RPMI7951 (cell line): ENCODE data around the gene PLA2G4A. TPM values are rescaled to one million over a fixed set of nuclear protein-coding genes. Genes with fewer than 3 reads are reported as not detected.

ENCODE experiments used
- DNase-seq: peaks from one replicate; pipeline ENCODE4 v3.0.0-alpha.2; 2012; ENCODE audit warnings: low read depth
- total RNA-seq: library from RNA; depleted of rRNA; stranded (reverse); fragments of >200 nt; shearing (Covaris generic); gene quantifications from 2 replicates; pipeline ENCODE4 v1.2.3, GENCODE V29; 2014; rRNA removed

PLA2G4A gene
- total RNA-seq: 5.6 and 6.7 TPM in 2 replicates

GRCh38 chr1:186828611-186829454 is at the start of gene PLA2G4A:
Gene PLA2G4A (plus strand): TSS chr1:186828949. CDS start chr1:186854355, 25,406 bp downstream.
- DNase-seq: peak; percentile 63

- DNase-seq: peak; percentile 23
Measured at GRCh38 chr1:186780076-186780475, 48.7 kb upstream of the PLA2G4A start.

- DNase-seq: no peak
Measured at GRCh38 chr1:186781730-186782129, 47.0 kb upstream of the PLA2G4A start.

- DNase-seq: no peak
Measured at GRCh38 chr1:186782791-186783190, 46.0 kb upstream of the PLA2G4A start.

- DNase-seq: no peak
Measured at GRCh38 chr1:186783193-186783592, 45.6 kb upstream of the PLA2G4A start.

- DNase-seq: no peak
Measured at GRCh38 chr1:186785503-186785902, 43.2 kb upstream of the PLA2G4A start.

GRCh38 chr1:186790101-186790500 is 38.6 kb upstream of the PLA2G4A start:
- no peak for DNase-seq

- DNase-seq: peak; percentile 20
Measured at GRCh38 chr1:186792870-186793581, 35.7 kb upstream of the PLA2G4A start.

GRCh38 chr1:186793582-186793927 is 35.2 kb upstream of the PLA2G4A start:
- DNase-seq: no peak

GRCh38 chr1:186798960-186799688 is 29.6 kb upstream of the PLA2G4A start:
- DNase-seq: no peak

- no peak for DNase-seq
Measured at GRCh38 chr1:186799689-186800054, 29.1 kb upstream of the PLA2G4A start.

- DNase-seq: no peak
Measured at GRCh38 chr1:186802388-186802787, 26.4 kb upstream of the PLA2G4A start.

GRCh38 chr1:186804679-186805078 is 24.1 kb upstream of the PLA2G4A start:
- DNase-seq: no peak

- peak; percentile 23 for DNase-seq
Measured at GRCh38 chr1:186806477-186806876, 22.3 kb upstream of the PLA2G4A start.

- DNase-seq: no peak
Measured at GRCh38 chr1:186807163-186807562, 21.6 kb upstream of the PLA2G4A start.

- no peak for DNase-seq
Measured at GRCh38 chr1:186811892-186812291, 16.9 kb upstream of the PLA2G4A start.

GRCh38 chr1:186812570-186812969 is 16.2 kb upstream of the PLA2G4A start:
- no peak for DNase-seq

GRCh38 chr1:186813420-186813819 is 15.3 kb upstream of the PLA2G4A start:
- DNase-seq: no peak

- peak; percentile 47 for DNase-seq
Measured at GRCh38 chr1:186819126-186819525, 9.6 kb upstream of the PLA2G4A start.

- no peak for DNase-seq
Measured at GRCh38 chr1:186819563-186819962, 9.2 kb upstream of the PLA2G4A start.

- no peak for DNase-seq
Measured at GRCh38 chr1:186829686-186830587, 1.2 kb downstream of the PLA2G4A start.
